HG02870 (cell line): Measurements from ENCODE around the gene IZUMO2.
"Not testable (repeated sequence)": the region's sequence is repeated elsewhere in the genome, so short reads cannot be mapped to it uniquely, and the experiment has no call there.

Experiments
- ATAC-seq: cut with Tn5 transposase; IDR thresholded peaks from one replicate; pipeline ENCODE4 v1.9.1; 2021; ENCODE audit warnings: mild to moderate bottlenecking, moderate library complexity; ENCODE audit not compliant: unreplicated experiment

Gene IZUMO2

DNA sequence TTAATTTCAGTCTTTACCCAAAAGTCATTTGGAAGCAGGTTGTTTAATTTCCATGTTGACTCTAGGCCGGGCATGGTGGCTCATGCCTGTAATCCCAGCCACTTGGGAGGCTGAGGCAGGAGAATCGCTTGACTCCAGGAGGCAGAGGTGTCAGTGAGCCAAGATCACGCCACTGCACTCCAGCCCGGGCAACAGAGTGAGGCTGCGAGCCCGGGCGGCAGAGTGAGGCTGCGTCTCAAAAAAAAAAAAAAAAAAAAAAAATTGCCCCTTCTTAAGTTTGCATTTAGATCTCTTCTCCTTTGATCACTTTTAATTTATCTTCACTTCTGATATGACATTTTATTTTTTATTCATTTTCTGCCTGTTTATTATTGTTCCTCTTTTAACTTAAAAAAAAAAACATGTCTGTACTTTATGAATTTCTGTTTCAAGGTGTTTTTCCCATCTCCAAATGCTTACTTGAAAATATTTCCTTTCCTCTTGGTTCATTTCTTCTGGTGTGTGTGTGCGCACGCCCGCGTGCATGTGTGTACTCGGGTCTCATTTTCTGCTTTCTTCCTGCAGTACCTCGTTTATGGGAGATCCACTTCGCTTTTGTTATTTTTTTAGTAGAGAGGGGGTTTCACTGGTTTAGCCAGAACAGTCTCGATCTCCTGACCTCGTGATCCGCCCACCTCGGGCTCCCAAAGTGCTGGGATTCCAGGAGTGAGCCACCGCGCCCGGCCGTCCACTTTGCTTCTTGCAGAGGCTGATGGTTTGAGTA is 26.3 kb downstream of the IZUMO2 start:
- ATAC-seq = not testable (repeated sequence)

DNA sequence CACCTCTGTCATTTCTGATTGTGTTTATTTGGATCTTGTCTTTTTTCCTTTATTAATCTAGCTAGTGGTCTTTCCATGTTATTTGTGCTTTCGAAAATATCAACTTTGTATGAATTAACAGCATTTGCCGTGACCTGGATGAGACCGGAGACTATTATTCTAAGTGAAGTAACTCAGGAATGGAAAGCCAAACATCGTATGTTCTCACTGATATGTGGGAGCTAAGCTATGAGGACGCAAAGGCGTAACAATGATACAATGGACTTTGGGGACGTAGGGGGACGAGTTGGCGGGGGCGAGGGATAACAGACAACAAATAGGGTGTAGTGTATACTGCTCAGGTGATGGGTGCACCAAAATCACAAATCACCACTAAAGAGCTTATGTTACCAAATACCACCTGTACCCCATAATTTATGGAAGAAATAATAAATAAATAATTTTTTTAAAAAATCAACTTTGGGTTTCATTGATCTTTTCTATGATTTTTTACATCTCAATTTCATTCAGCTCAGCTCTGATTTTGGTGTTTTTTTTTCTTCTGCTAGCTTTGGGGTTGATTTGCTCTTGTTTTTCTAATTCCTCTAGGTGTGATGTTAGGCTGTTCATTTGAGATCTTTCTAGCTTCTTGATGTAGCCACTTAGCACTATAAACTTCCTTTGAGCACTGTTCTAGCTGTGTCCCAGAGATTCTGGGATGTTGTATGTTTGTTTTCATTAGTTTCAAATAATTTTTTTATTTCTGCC is 27.1 kb downstream of the IZUMO2 start:
- ATAC-seq = not testable (repeated sequence)

DNA sequence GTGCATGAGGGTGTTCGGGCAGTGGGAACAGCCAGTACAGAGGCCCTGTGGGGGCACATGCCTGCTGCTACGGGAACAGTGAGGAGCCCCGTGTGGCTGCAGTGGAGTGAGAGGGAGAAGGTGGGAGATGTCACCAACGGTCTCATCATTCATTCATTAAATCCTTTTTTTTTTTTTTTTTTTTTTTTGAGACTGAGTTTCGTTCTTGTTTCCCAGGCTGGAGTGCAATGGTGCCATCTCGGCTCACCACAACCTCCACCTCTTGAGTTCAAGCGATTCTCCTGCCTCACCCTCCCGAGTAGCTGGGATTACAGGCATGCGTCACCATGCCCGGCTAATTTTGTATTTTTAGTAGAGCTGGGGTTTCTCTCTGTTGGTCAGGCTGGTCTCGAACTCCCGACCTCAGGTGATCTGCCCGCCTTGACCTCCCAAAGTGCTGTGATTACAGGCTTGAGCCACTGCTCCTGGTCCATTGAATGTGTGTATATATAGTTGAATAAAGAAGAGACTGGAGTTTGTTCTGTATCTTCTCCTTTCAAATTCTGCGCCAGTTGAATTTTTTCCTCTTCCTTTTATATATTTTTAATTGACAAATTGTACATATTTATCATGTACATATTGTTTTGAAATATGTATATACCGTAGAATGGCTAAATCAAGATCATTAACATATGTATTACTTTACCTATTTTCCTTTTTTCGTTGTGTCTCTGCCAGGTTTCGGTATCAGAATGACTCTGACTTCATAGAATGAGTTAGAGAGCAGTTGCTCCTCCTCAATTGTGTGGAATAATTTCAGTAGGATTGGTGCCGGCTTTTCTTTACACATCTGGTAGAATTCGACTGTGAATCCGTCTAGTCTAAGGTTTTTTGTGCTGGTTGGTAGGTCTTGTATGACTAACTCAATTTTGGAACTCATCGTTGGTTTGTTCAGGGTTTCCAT is 28.0 kb downstream of the IZUMO2 start:
- ATAC-seq = not testable (repeated sequence)

DNA sequence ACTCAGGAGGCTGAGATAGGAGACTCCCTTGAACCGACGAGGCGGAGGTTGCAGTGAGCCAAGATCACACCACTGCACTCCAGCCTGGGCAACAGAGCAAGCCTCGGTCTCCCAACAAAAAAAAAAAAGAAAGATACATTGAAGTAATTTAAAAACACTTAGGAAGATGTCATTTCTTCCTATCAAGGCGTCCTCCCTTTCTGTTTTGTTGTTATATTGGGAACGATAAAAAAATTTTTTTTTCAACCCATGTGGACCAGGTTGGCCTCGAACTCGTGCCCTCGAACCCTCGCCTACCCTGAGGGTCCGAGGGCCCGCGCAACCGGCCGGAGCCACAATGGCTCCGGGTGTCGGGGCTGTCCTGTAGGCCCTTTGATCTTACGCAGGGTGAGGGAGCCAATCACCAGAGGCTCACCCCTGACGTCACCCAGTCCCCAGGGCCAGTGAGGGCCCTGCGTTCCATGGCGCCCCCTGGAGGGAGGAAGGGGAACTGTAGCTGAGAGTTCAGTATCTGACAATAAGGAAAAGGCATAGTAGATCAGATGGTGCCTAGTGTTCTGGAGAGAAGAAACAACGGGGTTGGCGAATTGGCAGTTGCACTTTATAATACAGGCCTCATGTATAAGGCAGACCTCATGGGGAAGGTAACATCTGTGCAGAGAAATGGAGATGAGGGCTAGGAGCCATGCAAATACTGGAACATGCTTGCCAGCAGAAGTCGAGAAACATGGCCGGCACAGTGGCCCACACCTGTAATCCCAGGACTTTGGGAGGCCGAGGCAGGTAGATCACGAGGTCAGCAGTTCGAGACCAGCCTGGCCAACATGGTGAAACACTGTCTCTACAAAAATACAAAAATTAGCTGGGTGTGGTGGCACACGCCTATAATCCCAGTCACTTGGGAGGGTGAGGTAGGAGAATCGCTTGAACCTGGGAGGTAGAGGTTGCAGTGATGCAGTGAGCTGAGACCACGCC is 29.3 kb downstream of the IZUMO2 start:
- ATAC-seq = not testable (repeated sequence)

DNA sequence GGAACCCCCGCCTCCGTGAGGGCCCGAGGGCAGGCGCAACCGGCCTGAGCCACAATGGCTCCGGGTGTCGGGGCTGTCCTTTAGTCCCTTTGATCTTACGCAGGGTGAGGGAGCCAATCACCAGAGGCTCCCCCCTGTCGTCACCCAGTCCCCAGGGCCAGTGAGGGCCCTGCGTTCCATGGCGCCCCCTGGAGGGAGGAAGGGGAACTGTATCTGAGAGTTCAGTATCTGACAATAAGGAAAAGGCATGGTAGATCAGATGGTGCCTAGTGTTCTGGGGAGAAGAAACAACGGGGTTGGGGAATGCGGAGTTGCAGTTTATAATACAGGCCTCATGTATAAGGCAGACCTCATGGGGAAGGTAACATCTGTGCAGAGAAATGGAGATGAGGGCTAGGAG is 59.1 kb downstream of the IZUMO2 start:
- not testable (repeated sequence) for ATAC-seq

DNA sequence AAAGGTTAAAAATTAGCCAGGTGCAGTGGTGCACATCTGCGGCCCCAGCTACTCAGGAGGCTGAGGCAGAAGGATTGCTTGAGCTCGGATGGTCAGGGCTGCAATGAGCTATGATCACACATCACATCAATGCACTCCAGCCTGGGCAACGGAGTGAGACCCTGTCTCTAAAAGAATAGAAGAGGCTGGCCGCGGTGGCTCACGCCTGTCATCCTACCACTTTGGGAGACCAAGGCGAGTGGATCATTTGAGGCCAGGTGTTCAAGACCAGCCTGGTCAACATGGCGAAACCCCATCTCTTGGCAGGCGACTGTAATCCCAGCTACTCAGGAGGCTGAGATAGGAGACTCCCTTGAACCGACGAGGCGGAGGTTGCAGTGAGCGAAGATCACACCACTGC is 59.7 kb downstream of the IZUMO2 start:
- not testable (repeated sequence) for ATAC-seq
